Endodermal cell (in vitro differentiated cells): ENCODE data around the gene CHI3L1. TPM values are rescaled to one million over a fixed set of nuclear protein-coding genes. Genes with fewer than 3 reads are reported as not detected.

Experiments
- DNase-seq: peaks from one replicate; pipeline ENCODE4 v3.0.0-alpha.2; 2017
- H3K27ac ChIP-seq: 2 replicates; pipeline ENCODE4 v1.5.1; 2013; ENCODE audit warnings: mild to moderate bottlenecking, low read depth, low read length, moderate library complexity
- H3K27me3 ChIP-seq: 2 replicates; pipeline ENCODE4 v1.6.1; 2013; ENCODE audit warnings: mild to moderate bottlenecking, low read length, moderate library complexity; ENCODE audit not compliant: insufficient read depth, control insufficient read depth, poor library complexity, severe bottlenecking
- H3K36me3 ChIP-seq: 2 replicates; pipeline ENCODE4 v1.7.0; 2013; ENCODE audit warnings: mild to moderate bottlenecking, low read length, moderate library complexity; ENCODE audit not compliant: control insufficient read depth, insufficient read depth
- H3K4me1 ChIP-seq: one replicate; pipeline ENCODE4 v1.7.0; 2013; ENCODE audit warnings: low read length; ENCODE audit not compliant: control insufficient read depth, insufficient read depth
- H3K4me3 ChIP-seq: 2 replicates; pipeline ENCODE4 v1.5.1; 2013; ENCODE audit warnings: mild to moderate bottlenecking, low read length, moderate library complexity
- H3K9ac ChIP-seq: 2 replicates; pipeline ENCODE4 v1.6.1; 2013; ENCODE audit warnings: mild to moderate bottlenecking, low read length, moderate library complexity; ENCODE audit not compliant: poor library complexity, severe bottlenecking; ENCODE audit errors: extremely low read depth
- H3K9me3 ChIP-seq: 2 replicates; pipeline ENCODE4 v1.6.1; 2013; ENCODE audit warnings: mild to moderate bottlenecking, low read length, moderate library complexity; ENCODE audit not compliant: control insufficient read depth
- H3K27ac Mint-ChIP-seq: 2 replicates; pipeline ENCODE4 v1.8.0; 2020; ENCODE audit warnings: mixed read lengths
- H3K27me3 Mint-ChIP-seq: 2 replicates; pipeline ENCODE4 v1.8.0; 2021; ENCODE audit warnings: mild to moderate bottlenecking, mixed read lengths; ENCODE audit not compliant: insufficient read depth
- H3K36me3 Mint-ChIP-seq: 2 replicates; pipeline ENCODE4 v1.8.0; 2020; ENCODE audit warnings: low read depth, mixed read lengths
- H3K4me1 Mint-ChIP-seq: 2 replicates; pipeline ENCODE4 v1.8.0; 2020; ENCODE audit warnings: mixed read lengths
- H3K4me3 Mint-ChIP-seq: 2 replicates; pipeline ENCODE4 v1.8.0; 2020; ENCODE audit warnings: mild to moderate bottlenecking, moderate library complexity, mixed read lengths
- H3K9me3 Mint-ChIP-seq: 2 replicates; pipeline ENCODE4 v1.8.0; 2020; ENCODE audit warnings: mild to moderate bottlenecking, mixed read lengths
- WGBS, 2 experiments: methylation state at CpG; one replicate each; pipeline versions ENCODE4 v1.1.5 to v1.1.7; 2013; ENCODE audit warnings: missing lambda C conversion rate in 2 of 2, mixed read lengths in 1 of 2; ENCODE audit not compliant: insufficient coverage in 1 of 2, insufficient read length in 1 of 2; 5-methylcytosine and 5-hydroxymethylcytosine counted together
- total RNA-seq, 2 donors: library from RNA; stranded (reverse); fragmentation: NEBNext Ultra II Directional in 1 of 2; extraction: Animal tissue kit (Norgen Biotek cat#: 25700) in 1 of 2; gene quantifications; 2 replicates in 1 of 2; 3 replicates in 1 of 2; pipeline ENCODE4 v1.2.1, GENCODE V29; 2021
- TF ChIP-seq, protein P1 (sequence below): fragments of 200-600 bp; sonication (generic); conservative IDR thresholded peaks from 2 replicates; pipeline ENCODE4 v1.5.0; 2021; ENCODE audit warnings: antibody characterized with exemption, mild to moderate bottlenecking

Gene CHI3L1
- total RNA-seq, 2 donors from 2014 or later: 0.18 to 1.1 TPM

DNA sequence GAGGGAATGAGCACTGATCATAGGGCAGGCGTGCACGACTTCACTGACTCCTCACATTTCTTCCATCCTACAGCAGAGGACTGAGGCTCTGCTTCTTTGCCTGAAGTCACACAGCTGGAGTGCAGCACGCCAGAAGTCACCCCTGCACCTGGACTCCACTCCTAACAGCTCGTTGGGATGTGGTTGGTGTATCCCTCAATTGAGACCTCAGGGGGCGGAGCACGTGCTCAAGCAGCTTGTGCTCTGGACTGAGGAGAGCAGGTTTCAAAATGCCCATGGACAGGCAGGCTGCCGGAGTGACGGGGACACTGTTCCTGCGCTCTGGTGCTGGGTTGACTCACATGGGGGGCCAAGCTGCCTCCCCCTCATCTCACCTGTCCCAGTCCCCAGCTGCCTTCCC is 29.1 kb upstream of the CHI3L1 start:
- TF ChIP-seq, protein P1, sequence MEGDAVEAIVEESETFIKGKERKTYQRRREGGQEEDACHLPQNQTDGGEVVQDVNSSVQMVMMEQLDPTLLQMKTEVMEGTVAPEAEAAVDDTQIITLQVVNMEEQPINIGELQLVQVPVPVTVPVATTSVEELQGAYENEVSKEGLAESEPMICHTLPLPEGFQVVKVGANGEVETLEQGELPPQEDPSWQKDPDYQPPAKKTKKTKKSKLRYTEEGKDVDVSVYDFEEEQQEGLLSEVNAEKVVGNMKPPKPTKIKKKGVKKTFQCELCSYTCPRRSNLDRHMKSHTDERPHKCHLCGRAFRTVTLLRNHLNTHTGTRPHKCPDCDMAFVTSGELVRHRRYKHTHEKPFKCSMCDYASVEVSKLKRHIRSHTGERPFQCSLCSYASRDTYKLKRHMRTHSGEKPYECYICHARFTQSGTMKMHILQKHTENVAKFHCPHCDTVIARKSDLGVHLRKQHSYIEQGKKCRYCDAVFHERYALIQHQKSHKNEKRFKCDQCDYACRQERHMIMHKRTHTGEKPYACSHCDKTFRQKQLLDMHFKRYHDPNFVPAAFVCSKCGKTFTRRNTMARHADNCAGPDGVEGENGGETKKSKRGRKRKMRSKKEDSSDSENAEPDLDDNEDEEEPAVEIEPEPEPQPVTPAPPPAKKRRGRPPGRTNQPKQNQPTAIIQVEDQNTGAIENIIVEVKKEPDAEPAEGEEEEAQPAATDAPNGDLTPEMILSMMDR: no peak
- Histone ChIP-seq H3K9ac (no peak overlapping the region), H3K4me3 (no peak overlapping the region), H3K27me3 (no peaks in the 10 kb centered on the region), H3K4me1 (no peaks in the 10 kb centered on the region), H3K9me3 (no peaks in the 10 kb centered on the region), H3K36me3 (no peaks in the 10 kb centered on the region), H3K27ac (no peak overlapping the region)
- Mint-ChIP-seq H3K36me3 (no peaks in the 10 kb centered on the region), H3K27ac (no peak overlapping the region), H3K4me3 (no peak overlapping the region), H3K4me1 (peaks cover 10% of the 10 kb centered on the region), H3K27me3 (peaks cover 26% of the 10 kb centered on the region), H3K9me3 (no peaks in the 10 kb centered on the region)
- DNase-seq: peak; percentile 57
- 81% methylated on average over 9 of the region's 9 CpGs; no CpG with 5 or more reads in 1 of the 2 experiments for WGBS, 2 experiments

DNA sequence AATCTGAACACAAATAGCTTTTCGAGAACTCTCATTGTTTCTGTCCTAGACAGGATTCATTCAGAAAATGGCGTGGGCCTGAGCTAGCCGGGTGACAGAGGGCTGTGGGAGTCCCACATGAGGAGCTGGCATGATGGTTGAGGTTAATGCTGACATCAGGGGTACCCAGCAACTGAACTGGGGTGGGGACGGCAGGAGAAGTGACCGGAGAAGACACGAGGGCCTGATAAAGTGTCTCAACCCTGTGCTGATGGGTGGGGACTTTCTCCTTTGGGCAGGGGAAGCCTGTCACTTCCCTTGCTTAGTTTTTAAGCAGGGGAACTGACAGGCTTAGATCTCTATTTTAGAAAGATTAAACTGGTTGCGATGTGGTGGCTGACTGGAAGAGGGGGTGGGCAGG is 28.4 kb upstream of the CHI3L1 start:
- Mint-ChIP-seq H3K27ac (no peak overlapping the region), H3K4me3 (no peak overlapping the region), H3K27me3 (peaks cover 27% of the 10 kb centered on the region), H3K9me3 (no peaks in the 10 kb centered on the region), H3K4me1 (peaks cover 10% of the 10 kb centered on the region), H3K36me3 (no peaks in the 10 kb centered on the region)
- H3K9me3 ChIP-seq: no peaks in the 10 kb centered on the region
- no peak overlapping the region for H3K27ac ChIP-seq
- WGBS, 2 experiments: 93% methylated on average over 6 to 7 of the region's 7 CpGs
- H3K27me3 ChIP-seq: no peaks in the 10 kb centered on the region
- TF ChIP-seq, protein P1: no peak
- H3K36me3 ChIP-seq: no peaks in the 10 kb centered on the region
- H3K4me1 ChIP-seq: no peaks in the 10 kb centered on the region
- H3K9ac ChIP-seq: no peak overlapping the region
- no peak for DNase-seq
- no peak overlapping the region for H3K4me3 ChIP-seq

DNA sequence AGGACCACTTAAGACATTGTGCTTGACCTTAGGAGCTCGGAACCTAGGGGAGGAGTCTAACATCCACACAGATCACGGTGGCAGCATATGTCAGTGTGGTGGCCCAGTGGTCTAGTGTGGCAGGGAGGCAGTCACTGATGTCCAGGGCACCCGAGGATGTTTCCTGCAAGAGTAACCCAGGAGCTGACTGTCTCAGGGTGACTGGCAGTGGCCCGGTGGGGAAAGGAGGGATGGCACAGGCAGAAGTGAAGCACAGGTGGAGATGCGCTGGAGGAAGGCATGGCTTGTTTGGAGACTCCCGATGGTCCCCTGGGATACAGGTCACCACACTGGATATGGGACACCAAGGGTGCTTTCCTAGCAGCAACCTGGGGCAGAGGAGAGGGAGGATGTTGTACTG is 26.6 kb upstream of the CHI3L1 start:
- TF ChIP-seq, protein P1: no peak
- no peak overlapping the region for H3K27ac ChIP-seq
- H3K36me3 ChIP-seq: no peaks in the 10 kb centered on the region
- no peaks in the 10 kb centered on the region for H3K9me3 Mint-ChIP-seq
- no peak overlapping the region for H3K27ac Mint-ChIP-seq
- 77 to 85% methylated on average over 5 to 6 of the region's 6 CpGs for WGBS, 2 experiments
- H3K36me3 Mint-ChIP-seq: no peaks in the 10 kb centered on the region
- H3K4me1 ChIP-seq: no peaks in the 10 kb centered on the region
- no peak overlapping the region for H3K4me3 ChIP-seq
- peaks cover 22% of the 10 kb centered on the region for H3K27me3 Mint-ChIP-seq
- no peaks in the 10 kb centered on the region for H3K27me3 ChIP-seq
- H3K9me3 ChIP-seq: no peaks in the 10 kb centered on the region
- no peak for DNase-seq
- H3K4me1 Mint-ChIP-seq: peaks cover 10% of the 10 kb centered on the region
- H3K9ac ChIP-seq: no peak overlapping the region
- H3K4me3 Mint-ChIP-seq: no peak overlapping the region
